HepG2 (cell line): ENCODE measurements around the gene TAMALIN.

Source experiments
- ATF1 ChIP-seq: IDR thresholded peaks from 2 replicates; pipeline ENCODE4 v1.6.1; 2016; ENCODE audit warnings: mild to moderate bottlenecking, control low read depth
- CHD4 ChIP-seq: fragments of 200-600 bp; sonication (generic); IDR thresholded peaks from 2 replicates; pipeline ENCODE4 v1.7.0; 2017; ENCODE audit warnings: mild to moderate bottlenecking, low read length, borderline replicate concordance
- CREB1 ChIP-seq, 2 experiments: fragments of 450-650 bp in 1 of 2; IDR thresholded peaks; 2 replicates each; pipeline ENCODE4 v1.6.1; 2016 to 2017; ENCODE audit warnings: control low read depth in 1 of 2, mild to moderate bottlenecking in 1 of 2, missing compliant biosample characterization in 1 of 2, missing genetic modification characterization in 1 of 2
- ESRRA ChIP-seq: sonication (generic); formaldehyde crosslinking; IDR thresholded peaks from 2 replicates; pipeline ENCODE4 v1.5.1; 2020; ENCODE audit warnings: mild to moderate bottlenecking, low read depth, missing genetic modification reagents
- SCMH1 ChIP-seq: sonication (generic); formaldehyde crosslinking; IDR thresholded peaks from 2 replicates; pipeline ENCODE4 v1.9.0; 2021; ENCODE audit warnings: missing genetic modification reagents, mild to moderate bottlenecking, borderline replicate concordance
- ZNF766 ChIP-seq: sonication (generic); formaldehyde crosslinking; IDR thresholded peaks from 2 replicates; pipeline ENCODE4 v1.5.0; 2020; ENCODE audit warnings: missing genetic modification reagents, borderline replicate concordance
- TF ChIP-seq, protein P1 (sequence below): sonication (generic); formaldehyde crosslinking; IDR thresholded peaks from 2 replicates; pipeline ENCODE4 v1.4.0; 2020; ENCODE audit warnings: missing genetic modification reagents
- TF ChIP-seq, protein P2 (sequence below): sonication (generic); formaldehyde crosslinking; IDR thresholded peaks from 2 replicates; pipeline ENCODE4 v1.5.0; 2020; ENCODE audit warnings: mild to moderate bottlenecking, missing genetic modification reagents, moderate library complexity
- TF ChIP-seq, protein P3 (sequence below): sonication (generic); formaldehyde crosslinking; IDR thresholded peaks from 2 replicates; pipeline ENCODE4 v1.4.0; 2020; ENCODE audit warnings: low read depth, missing genetic modification reagents

DNA sequence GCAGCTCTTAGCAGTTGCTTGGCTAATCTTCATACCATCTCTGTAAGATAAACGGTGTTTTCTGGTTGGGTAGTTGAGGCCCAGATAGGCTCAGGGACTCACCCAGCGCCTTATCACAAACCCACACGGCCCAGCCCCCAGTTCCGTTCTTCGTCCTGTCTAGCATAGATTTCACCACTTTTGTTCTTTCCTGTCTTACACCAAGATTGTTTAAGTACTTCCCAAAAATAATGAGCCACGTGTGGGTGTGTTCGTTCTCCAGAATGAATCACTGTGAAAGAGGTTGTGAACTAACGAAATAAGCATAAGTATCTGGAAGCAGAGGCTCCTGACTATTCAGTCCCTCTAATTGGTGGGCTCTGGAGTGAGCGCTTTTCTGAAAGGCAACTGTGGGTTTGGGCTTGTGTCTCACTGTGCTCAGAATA, 33.9 kb upstream of the TAMALIN start:
- TF ChIP-seq CREB1 (IDR thresholded peaks at IDR 0.05): no peak
- TF ChIP-seq CREB1 (CRISPR knock-in tag; IDR thresholded peaks at IDR 0.05): no peak
- no peak for TF ChIP-seq ZNF766 (CRISPR knock-in tag)
- TF ChIP-seq SCMH1 (CRISPR knock-in tag): no peak
- TF ChIP-seq, protein P1, sequence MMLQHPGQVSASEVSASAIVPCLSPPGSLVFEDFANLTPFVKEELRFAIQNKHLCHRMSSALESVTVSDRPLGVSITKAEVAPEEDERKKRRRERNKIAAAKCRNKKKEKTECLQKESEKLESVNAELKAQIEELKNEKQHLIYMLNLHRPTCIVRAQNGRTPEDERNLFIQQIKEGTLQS (CRISPR knock-in tag): no peak
- TF ChIP-seq, protein P2, sequence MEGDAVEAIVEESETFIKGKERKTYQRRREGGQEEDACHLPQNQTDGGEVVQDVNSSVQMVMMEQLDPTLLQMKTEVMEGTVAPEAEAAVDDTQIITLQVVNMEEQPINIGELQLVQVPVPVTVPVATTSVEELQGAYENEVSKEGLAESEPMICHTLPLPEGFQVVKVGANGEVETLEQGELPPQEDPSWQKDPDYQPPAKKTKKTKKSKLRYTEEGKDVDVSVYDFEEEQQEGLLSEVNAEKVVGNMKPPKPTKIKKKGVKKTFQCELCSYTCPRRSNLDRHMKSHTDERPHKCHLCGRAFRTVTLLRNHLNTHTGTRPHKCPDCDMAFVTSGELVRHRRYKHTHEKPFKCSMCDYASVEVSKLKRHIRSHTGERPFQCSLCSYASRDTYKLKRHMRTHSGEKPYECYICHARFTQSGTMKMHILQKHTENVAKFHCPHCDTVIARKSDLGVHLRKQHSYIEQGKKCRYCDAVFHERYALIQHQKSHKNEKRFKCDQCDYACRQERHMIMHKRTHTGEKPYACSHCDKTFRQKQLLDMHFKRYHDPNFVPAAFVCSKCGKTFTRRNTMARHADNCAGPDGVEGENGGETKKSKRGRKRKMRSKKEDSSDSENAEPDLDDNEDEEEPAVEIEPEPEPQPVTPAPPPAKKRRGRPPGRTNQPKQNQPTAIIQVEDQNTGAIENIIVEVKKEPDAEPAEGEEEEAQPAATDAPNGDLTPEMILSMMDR: no peak
- no peak for TF ChIP-seq CHD4
- TF ChIP-seq, protein P3, sequence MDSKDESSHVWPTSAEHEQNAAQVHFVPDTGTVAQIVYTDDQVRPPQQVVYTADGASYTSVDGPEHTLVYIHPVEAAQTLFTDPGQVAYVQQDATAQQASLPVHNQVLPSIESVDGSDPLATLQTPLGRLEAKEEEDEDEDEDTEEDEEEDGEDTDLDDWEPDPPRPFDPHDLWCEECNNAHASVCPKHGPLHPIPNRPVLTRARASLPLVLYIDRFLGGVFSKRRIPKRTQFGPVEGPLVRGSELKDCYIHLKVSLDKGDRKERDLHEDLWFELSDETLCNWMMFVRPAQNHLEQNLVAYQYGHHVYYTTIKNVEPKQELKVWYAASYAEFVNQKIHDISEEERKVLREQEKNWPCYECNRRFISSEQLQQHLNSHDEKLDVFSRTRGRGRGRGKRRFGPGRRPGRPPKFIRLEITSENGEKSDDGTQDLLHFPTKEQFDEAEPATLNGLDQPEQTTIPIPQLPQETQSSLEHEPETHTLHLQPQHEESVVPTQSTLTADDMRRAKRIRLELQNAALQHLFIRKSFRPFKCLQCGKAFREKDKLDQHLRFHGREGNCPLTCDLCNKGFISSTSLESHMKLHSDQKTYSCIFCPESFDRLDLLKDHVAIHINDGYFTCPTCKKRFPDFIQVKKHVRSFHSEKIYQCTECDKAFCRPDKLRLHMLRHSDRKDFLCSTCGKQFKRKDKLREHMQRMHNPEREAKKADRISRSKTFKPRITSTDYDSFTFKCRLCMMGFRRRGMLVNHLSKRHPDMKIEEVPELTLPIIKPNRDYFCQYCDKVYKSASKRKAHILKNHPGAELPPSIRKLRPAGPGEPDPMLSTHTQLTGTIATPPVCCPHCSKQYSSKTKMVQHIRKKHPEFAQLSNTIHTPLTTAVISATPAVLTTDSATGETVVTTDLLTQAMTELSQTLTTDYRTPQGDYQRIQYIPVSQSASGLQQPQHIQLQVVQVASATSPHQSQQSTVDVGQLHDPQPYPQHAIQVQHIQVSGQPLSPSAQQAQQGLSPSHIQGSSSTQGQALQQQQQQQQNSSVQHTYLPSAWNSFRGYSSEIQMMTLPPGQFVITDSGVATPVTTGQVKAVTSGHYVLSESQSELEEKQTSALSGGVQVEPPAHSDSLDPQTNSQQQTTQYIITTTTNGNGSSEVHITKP (CRISPR knock-in tag): no peak
- no peak for TF ChIP-seq ATF1 (CRISPR knock-in tag)
- no peak for TF ChIP-seq ESRRA (CRISPR knock-in tag)
